Left lung (tissue), 10 donors: ENCODE measurements around the gene DDX31. TPM values are rescaled to one million over a fixed set of nuclear protein-coding genes. Genes with fewer than 3 reads are reported as not detected.
A peak's percentile ranks its signal among the peaks of the same experiment; 100 is the strongest.

Source experiments
- ATAC-seq: fragments of 200-7000 bp; cut with Tn5 transposase; one replicate; pipeline ENCODE4 v1.9.1; 2020; ENCODE audit warnings: moderate library complexity
- DNase-seq, 4 donors: peaks; one replicate each; pipeline ENCODE4 v3.0.0-alpha.2; 2013 to 2020
- H3K27ac ChIP-seq, 2 donors: fragments of 200-600 bp; sonication (generic) in 1 of 2; one replicate each; pipeline versions ENCODE4 v1.5.0 to v1.8.0; 2020 to 2021
- H3K27me3 ChIP-seq, 2 donors: fragments of 200-600 bp; sonication (generic) in 1 of 2; one replicate each; pipeline versions ENCODE4 v1.5.0 to v1.8.0; 2020 to 2021
- H3K36me3 ChIP-seq, 2 donors: fragments of 200-600 bp; sonication (generic) in 1 of 2; one replicate each; pipeline versions ENCODE4 v1.5.0 to v1.8.0; 2020 to 2021
- H3K4me1 ChIP-seq, 2 donors: fragments of 200-600 bp; one replicate each; pipeline ENCODE4 v1.8.0; 2021
- H3K4me3 ChIP-seq, 2 donors: fragments of 200-600 bp; sonication (generic) in 1 of 2; one replicate each; pipeline versions ENCODE4 v1.5.0 to v1.8.0; 2020 to 2021; ENCODE audit warnings: mild to moderate bottlenecking in 1 of 2
- H3K9me3 ChIP-seq, 2 donors: fragments of 200-600 bp; sonication (generic) in 1 of 2; one replicate each; pipeline versions ENCODE4 v1.5.0 to v1.8.0; 2020 to 2021
- intact Hi-C, 2 donors: fragments of 100-400 bp; cut with DNase I; formaldehyde crosslinking; loops; one replicate each; pipeline versions ENCODE4 v1.11.2 to v1.14.2; 2022
- polyA plus RNA-seq, 6 donors: library from polyadenylated mRNA; unstranded; fragments of 120-200 nt; gene quantifications; one replicate each; pipeline ENCODE4 v1.2.1, GENCODE V29; 2013; ENCODE audit not compliant: insufficient read length in 6 of 6
- total RNA-seq, 2 donors: library from RNA; stranded (reverse); fragmentation: NEBNext Ultra II Directional; extraction: Animal tissue kit (Norgen Biotek cat#: 25700); gene quantifications; one replicate each; pipeline ENCODE4 v1.2.1, GENCODE V29; 2021
- TF ChIP-seq, protein P1 (sequence below), 2 donors: fragments of 200-600 bp; sonication (generic) in 1 of 2; IDR thresholded peaks; one replicate each; pipeline versions ENCODE4 v1.5.0 to v1.8.0; 2021; ENCODE audit warnings: antibody characterized with exemption in 2 of 2
- donor health status: DM: no; HTN: yes; CAD: no.
- donor health status: DM: no; HTN: no; CAD: no.

Gene DDX31
- total and polyA plus RNA-seq, 8 donors: 12.0 to 16.5 (median 14.9) TPM

DNA sequence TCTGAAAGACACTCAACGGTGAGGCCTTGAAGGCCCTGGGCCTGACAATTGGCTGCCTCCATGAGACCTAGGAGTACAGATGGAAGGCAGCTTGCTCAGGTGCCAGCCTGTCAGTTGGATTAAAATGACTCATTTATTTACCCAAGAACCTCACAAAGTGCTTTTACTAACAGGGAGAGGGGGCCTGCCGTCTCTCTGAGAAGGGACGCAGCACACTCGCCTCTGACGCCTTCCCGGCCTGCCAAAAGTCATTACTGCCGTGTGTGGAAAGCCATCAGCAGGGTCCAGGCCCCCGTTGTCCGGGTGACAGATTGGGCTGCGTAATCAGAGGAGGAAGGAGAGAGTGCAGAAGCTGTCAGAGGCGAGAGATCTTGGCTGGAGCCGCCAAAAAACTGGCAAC lies 32.4 kb downstream of the DDX31 start:
- ATAC-seq (peak; percentile 40), DNase-seq (no peak)
- Histone ChIP-seq H3K4me1 (no peaks in the 10 kb centered on the region), H3K9me3 (no peaks in the 10 kb centered on the region), H3K36me3 (peaks cover 0 to 70% of the 10 kb centered on the region in 2 donors), H3K27ac (no peak overlapping the region), H3K27me3 (no peaks in the 10 kb centered on the region), H3K4me3 (no peak overlapping the region)
- intact Hi-C loops: no loop called here
- TF ChIP-seq, protein P1, sequence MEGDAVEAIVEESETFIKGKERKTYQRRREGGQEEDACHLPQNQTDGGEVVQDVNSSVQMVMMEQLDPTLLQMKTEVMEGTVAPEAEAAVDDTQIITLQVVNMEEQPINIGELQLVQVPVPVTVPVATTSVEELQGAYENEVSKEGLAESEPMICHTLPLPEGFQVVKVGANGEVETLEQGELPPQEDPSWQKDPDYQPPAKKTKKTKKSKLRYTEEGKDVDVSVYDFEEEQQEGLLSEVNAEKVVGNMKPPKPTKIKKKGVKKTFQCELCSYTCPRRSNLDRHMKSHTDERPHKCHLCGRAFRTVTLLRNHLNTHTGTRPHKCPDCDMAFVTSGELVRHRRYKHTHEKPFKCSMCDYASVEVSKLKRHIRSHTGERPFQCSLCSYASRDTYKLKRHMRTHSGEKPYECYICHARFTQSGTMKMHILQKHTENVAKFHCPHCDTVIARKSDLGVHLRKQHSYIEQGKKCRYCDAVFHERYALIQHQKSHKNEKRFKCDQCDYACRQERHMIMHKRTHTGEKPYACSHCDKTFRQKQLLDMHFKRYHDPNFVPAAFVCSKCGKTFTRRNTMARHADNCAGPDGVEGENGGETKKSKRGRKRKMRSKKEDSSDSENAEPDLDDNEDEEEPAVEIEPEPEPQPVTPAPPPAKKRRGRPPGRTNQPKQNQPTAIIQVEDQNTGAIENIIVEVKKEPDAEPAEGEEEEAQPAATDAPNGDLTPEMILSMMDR (IDR thresholded peaks at IDR 0.05): no peak

DNA sequence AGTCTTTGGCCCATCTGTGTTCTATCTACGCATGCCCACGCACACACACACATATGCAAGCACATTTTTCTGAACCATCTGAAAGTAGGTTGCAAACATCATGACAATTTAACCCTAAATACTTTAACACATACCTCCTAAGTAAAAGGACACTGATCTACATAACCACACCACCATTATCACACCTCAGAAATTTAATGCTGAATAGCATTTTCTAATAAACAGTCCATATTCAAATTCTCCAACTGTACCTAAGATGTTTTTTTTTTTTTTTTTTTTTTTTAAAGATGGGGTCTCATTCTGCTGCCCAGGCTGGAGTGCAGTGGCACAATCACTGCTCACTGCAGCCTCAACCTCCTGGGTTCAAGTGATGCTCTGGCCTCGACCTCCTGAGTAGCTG lies 35.5 kb downstream of the DDX31 start:
- Histone ChIP-seq H3K27me3 (no peaks in the 10 kb centered on the region), H3K9me3 (no peaks in the 10 kb centered on the region), H3K36me3 (peaks cover 0 to 64% of the 10 kb centered on the region in 2 donors), H3K27ac (no peak overlapping the region), H3K4me3 (no peak overlapping the region), H3K4me1 (no peaks in the 10 kb centered on the region)
- DNase-seq (no peak), ATAC-seq (no peak)
- TF ChIP-seq, protein P1 (IDR thresholded peaks at IDR 0.05): no peak
- intact Hi-C loops: no loop called here

DNA sequence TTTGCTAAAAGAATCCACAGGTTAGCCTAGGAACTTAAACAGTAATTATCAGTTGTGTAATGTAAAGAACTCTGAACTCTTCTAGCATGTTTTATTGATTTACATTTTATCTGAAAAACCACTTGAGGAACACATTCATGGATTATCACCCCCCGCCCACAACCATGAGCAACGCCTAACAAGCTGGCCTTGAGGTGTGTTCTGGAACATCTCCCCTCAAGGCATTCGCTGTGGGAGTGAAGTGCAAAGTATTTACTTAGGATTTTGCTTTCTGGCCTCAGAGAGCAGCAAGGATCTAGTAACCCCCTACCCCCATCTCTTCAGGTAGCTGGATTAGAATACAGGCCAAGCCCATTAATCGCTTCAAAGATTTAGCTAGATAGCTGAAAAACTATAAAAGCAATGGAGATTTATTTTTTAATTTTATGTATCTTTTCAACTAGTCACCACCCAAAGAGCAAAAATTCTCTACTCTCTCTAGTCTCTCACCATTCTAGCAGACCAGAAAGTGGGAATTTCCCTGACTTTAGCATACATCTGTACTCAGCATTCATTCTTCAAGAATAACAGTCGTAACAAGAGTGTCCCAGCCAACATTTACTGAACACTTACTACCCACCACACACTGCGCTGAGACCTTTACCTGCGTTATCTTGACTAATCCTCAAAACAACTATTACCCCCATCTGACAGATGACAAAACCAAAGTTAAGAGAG lies 37.2 kb downstream of the DDX31 start:
- no peak for DNase-seq
- H3K9me3 ChIP-seq: no peaks in the 10 kb centered on the region
- no peaks in the 10 kb centered on the region for H3K27me3 ChIP-seq
- no peaks in the 10 kb centered on the region for H3K4me1 ChIP-seq
- intact Hi-C loops: no loop called here
- no peak overlapping the region for H3K4me3 ChIP-seq
- TF ChIP-seq, protein P1 (IDR thresholded peaks at IDR 0.05): no peak
- no peak for ATAC-seq
- no peak overlapping the region for H3K27ac ChIP-seq
- H3K36me3 ChIP-seq: peaks cover 0 to 63% of the 10 kb centered on the region in 2 donors

DNA sequence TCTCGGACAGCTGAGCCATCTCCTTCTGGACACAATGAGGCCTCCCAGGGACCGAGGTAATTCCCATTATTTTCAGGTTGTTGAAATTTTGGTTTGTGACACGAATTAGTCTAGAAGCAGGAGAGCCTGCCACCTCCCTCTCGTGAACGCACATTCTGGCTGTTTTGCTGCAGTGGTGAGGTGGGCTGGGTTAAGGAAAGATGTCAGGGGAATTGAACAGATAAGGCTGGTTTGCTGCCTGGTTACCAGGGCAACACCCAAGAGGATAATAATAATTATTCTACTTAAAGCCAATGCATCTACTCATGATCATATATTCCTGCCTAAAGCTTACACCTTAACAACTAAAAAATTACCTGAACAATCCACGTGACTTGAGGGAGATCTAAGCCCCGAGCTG lies 38.1 kb downstream of the DDX31 start:
- intact Hi-C loops: no loop called here
- Histone ChIP-seq H3K4me3 (no peak overlapping the region), H3K4me1 (no peaks in the 10 kb centered on the region), H3K27me3 (no peaks in the 10 kb centered on the region), H3K27ac (no peak overlapping the region), H3K9me3 (no peaks in the 10 kb centered on the region), H3K36me3 (peaks cover 0 to 62% of the 10 kb centered on the region in 2 donors)
- TF ChIP-seq, protein P1 (IDR thresholded peaks at IDR 0.05): no peak
- ATAC-seq: no peak
- no peak for DNase-seq

DNA sequence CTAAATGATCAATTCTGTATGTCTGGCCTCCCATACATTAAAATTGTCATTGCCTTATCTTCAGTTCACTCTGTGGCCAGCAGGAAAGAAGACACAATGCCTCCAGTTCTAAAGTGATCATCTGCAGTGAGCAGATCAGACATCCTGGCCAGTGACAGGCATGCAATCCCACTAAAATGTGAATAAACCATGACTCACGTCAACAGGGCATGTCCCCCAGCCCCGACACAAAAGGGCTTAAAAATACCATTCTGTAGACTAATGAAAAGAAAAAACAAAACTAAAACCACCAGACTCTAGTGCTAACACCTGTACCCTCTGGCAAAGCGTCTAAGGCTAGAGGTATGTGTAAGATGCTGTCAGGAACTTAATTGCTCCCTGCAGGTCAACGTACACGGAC lies 38.5 kb downstream of the DDX31 start:
- TF ChIP-seq, protein P1 (IDR thresholded peaks at IDR 0.05): no peak
- intact Hi-C loops: no loop called here
- no peak overlapping the region for H3K27ac ChIP-seq
- no peaks in the 10 kb centered on the region for H3K27me3 ChIP-seq
- DNase-seq (no peak), ATAC-seq (no peak)
- H3K36me3 ChIP-seq: peaks cover 0 to 59% of the 10 kb centered on the region in 2 donors
- H3K4me3 ChIP-seq: no peak overlapping the region
- no peaks in the 10 kb centered on the region for H3K9me3 ChIP-seq
- no peaks in the 10 kb centered on the region for H3K4me1 ChIP-seq
